ENCODE data around the gene PCSK6.

Gene PCSK6

DNA sequence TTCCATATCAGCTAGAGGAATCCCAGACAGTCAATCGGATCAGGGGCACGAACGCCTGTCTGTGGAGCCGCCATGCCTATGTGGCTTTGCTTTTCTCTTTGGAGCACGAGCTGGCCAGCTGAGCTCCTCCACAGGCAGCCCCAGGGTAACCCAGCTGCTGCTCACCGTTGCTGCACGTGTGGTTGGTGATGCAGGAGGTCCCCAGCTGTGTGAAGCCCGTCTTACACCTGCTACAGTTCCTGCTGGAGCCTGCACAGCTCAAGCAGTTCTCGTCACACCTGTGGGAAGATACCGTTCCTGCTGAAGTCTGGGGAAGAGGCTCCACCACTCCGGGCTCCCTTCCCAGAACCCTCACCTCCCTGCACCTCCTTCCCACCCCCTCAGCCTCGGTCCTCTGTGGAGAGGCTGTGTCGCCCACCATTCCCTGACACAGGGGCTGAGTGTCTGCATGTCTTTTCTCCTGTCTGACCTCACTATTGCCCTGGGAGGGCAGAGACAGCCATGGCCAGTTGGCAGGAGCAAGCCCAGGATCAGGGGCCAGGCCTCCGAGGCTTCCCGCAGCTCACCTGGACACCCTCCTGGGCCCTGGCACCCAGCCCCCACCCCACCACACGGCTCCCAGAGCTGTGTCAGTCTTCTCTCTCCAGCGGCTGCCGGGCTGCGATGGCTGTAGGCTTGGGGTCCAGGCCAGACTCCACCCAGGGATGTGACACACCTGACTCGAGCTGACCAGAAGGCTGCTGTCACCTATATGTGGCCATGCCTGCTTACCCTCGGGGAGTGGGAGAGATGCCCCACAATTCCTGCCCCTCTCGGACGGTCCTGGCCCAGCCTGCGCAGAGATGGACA lies 182.2 kb downstream of the PCSK6 start:
- H3K36me3 Mint-ChIP-seq (ENCODE audit: low read depth) = no peaks in the 10 kb centered on the region
- H3K4me1 Mint-ChIP-seq = no peaks in the 10 kb centered on the region
- TF ChIP-seq, protein P1, sequence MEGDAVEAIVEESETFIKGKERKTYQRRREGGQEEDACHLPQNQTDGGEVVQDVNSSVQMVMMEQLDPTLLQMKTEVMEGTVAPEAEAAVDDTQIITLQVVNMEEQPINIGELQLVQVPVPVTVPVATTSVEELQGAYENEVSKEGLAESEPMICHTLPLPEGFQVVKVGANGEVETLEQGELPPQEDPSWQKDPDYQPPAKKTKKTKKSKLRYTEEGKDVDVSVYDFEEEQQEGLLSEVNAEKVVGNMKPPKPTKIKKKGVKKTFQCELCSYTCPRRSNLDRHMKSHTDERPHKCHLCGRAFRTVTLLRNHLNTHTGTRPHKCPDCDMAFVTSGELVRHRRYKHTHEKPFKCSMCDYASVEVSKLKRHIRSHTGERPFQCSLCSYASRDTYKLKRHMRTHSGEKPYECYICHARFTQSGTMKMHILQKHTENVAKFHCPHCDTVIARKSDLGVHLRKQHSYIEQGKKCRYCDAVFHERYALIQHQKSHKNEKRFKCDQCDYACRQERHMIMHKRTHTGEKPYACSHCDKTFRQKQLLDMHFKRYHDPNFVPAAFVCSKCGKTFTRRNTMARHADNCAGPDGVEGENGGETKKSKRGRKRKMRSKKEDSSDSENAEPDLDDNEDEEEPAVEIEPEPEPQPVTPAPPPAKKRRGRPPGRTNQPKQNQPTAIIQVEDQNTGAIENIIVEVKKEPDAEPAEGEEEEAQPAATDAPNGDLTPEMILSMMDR (IDR thresholded peaks at IDR 0.05; ENCODE audit: unreplicated experiment in 3 of 3) = no peak

DNA sequence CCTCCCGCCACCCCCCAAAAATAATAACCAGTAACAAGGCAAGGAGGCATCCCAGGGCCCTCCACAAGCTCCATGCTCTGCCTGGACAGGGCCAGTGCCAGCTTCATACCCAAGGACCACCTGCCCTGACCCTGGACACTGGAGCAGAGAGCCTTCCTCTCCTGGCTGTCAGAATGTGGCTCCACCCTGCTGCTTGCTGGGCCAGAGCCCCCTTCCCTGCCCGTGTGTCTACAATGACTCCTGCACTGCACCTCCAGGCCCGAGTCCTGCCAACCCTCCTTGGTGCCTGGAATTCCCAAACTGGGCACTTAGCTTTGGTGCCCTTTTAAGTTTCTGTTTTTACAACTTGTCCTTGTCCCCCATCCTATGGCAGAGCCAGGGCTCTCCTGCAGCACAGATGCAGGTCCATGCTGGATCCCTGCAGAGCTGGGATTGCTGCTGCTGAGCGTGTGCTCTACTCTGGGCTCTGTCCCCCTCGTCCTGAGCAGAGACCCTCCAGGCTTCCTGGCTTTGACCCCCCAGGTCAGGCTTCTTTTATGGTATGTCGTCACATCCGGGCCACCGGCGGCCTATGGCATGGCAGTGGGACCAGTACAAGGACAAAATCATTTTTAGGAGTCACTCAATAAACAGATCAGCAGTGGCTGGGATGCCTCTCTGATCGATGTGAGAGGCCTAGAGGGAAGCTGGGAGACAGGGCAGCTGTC lies 183.0 kb downstream of the PCSK6 start:
- Mint-ChIP-seq H3K9me3 (no peaks in the 10 kb centered on the region), H3K27ac (no peak overlapping the region), H3K4me1 (no peaks in the 10 kb centered on the region), H3K36me3 (ENCODE audit: low read depth) (no peaks in the 10 kb centered on the region), H3K27me3 (ENCODE audit: low read depth) (peaks cover 13% of the 10 kb centered on the region), H3K4me3 (no peak overlapping the region)
- TF ChIP-seq, protein P1 (IDR thresholded peaks at IDR 0.05; ENCODE audit: unreplicated experiment in 3 of 3) = no peak

More for the DNA sequence above, 182.2 kb downstream of the PCSK6 start:
- Mint-ChIP-seq H3K27ac (no peak overlapping the region), H3K27me3 (ENCODE audit: low read depth) (peaks cover 16% of the 10 kb centered on the region), H3K9me3 (no peaks in the 10 kb centered on the region), H3K4me3 (no peak overlapping the region)

DNA sequence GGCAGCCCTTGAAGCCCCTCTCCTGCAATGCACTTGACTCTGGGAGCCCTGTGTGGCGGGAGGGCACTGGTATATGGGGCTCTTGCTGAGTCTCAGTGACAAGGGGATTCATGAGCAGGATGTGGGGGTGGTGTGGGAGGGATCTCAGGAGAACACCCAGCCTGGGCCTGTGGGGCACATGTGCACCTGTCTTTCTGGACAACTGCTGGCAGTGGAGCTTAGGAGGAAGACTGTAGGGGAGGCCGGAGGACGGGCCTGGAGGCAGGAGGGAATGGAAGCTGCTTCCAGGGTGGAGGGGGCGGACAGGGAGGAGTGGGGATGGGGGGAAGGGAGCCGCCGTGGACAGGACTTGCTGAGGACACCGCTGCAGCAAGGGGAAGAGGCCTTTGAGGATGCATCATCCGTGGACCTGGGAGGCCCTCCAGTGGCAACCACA lies 183.7 kb downstream of the PCSK6 start:
- no peaks in the 10 kb centered on the region for H3K36me3 Mint-ChIP-seq (ENCODE audit: low read depth)
- H3K27ac Mint-ChIP-seq = no peak overlapping the region
- H3K4me3 Mint-ChIP-seq = no peak overlapping the region
- TF ChIP-seq, protein P1 (IDR thresholded peaks at IDR 0.05; ENCODE audit: unreplicated experiment in 3 of 3) = no peak
- no peaks in the 10 kb centered on the region for H3K9me3 Mint-ChIP-seq
- peaks cover 13% of the 10 kb centered on the region for H3K27me3 Mint-ChIP-seq (ENCODE audit: low read depth)
- H3K4me1 Mint-ChIP-seq = no peaks in the 10 kb centered on the region

DNA sequence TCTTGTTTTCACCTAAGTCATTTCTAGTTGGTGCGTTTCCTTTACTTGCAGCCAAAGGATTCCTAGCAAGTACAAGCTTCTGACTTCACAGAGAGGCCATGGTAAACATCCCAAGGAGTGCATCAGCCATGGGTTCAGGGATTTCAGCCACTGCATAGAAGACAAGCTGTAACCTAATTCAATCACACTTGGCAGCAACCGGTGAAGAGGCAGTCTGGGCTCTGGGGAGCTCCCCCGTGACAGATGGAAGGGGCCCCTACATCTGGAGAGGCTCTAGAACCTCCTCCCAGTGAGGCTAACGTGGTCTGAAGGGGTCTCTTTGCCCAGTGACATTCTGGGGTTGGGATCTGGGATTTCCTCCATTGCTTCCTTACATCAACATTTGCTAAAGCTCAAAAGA lies 186.1 kb downstream of the PCSK6 start:
- no peak overlapping the region for H3K27ac Mint-ChIP-seq
- H3K36me3 Mint-ChIP-seq (ENCODE audit: low read depth) = no peaks in the 10 kb centered on the region
- no peaks in the 10 kb centered on the region for H3K9me3 Mint-ChIP-seq
- H3K4me1 Mint-ChIP-seq = no peaks in the 10 kb centered on the region
- no peak overlapping the region for H3K4me3 Mint-ChIP-seq
- H3K27me3 Mint-ChIP-seq (ENCODE audit: low read depth) = peaks cover 13% of the 10 kb centered on the region
- TF ChIP-seq, protein P1 (IDR thresholded peaks at IDR 0.05; ENCODE audit: unreplicated experiment in 3 of 3) = no peak

DNA sequence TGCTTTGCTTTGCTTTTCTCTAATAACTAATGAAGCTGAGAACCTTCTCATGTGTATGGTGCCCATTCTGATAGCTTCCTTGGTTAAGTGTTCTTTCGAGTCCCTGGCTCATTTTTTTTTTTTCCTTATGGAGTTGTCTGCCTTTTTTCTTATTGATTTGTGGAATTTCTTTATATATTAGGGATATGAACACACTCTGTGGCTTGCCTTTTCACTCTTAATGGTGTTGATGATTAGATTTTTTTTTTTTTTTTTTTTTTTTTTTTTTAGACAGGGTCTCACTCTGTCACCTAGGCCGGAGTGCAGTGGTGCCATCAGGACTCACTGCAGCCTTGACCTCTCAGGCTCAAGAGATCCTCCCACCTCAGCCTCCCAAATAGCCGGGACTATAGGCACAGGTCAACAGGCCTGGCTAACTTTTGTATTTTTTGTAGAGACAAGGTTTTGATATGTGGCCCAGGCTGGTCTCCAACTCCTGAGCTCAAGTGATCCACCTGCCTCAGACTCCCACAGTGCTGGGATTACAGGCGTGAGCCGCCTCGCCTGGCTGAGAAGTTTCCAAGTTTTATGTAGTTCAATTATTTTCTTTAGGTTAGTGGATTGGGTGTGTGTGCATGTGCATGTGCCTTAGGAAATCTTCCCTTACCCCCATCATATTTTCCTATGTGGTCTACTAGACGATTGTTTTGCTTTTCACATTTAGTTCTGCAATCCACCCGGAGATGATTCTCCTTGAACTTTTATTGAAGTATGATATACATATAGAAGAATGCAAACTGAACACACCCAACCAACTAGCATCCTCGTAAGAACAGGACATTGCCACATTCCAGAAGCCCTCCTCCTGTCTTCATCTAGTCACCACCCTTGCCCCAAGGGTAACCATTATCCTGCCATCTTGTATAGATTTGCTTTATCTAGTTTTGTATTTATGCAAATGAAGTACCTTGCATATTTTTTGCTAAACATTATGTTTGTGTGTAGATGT lies 192.8 kb downstream of the PCSK6 start:
- TF ChIP-seq, protein P1 (IDR thresholded peaks at IDR 0.05; ENCODE audit: unreplicated experiment in 3 of 3) = no peak
- Mint-ChIP-seq H3K27ac (peak overlapping the region; percentile 93 to 99 (median 97)), H3K4me3 (peak overlapping the region; percentile 93 to 98 (median 96)), H3K36me3 (ENCODE audit: low read depth) (no peaks in the 10 kb centered on the region), H3K9me3 (no peaks in the 10 kb centered on the region), H3K27me3 (ENCODE audit: low read depth) (no peaks in the 10 kb centered on the region), H3K4me1 (peaks cover 38% of the 10 kb centered on the region)

Measured in nephron (organoid).